GM23338 (cell line): ENCODE results near the gene DHX34. TPM values are rescaled to one million over a fixed set of nuclear protein-coding genes. Genes with fewer than 3 reads are reported as not detected.

Source experiments
- ATAC-seq: fragments of 200-7000 bp; cut with Tn5 transposase; 3 replicates; pipeline ENCODE4 v1.9.1; 2020
- DNase-seq: peaks from one replicate; pipeline ENCODE4 v3.0.0-alpha.2; 2015; ENCODE audit warnings: low spot score
- H2AFZ ChIP-seq: fragments of 200-600 bp; sonication (generic); 2 replicates; pipeline ENCODE4 v1.8.0; 2016; ENCODE audit warnings: antibody characterized with exemption, mild to moderate bottlenecking, moderate library complexity
- H3F3A ChIP-seq: fragments of 200-600 bp; sonication (generic); replicated peaks from 2 replicates; pipeline ENCODE4 v1.8.0; 2017; ENCODE audit warnings: antibody characterized with exemption, mixed run types, low read depth
- H3K27ac ChIP-seq: fragments of 200-600 bp; sonication (generic); 2 replicates; pipeline ENCODE4 v1.6.1; 2016; ENCODE audit warnings: low read depth
- H3K27me3 ChIP-seq: fragments of 200-600 bp; sonication (generic); 2 replicates; pipeline ENCODE4 v1.8.0; 2016; ENCODE audit warnings: mild to moderate bottlenecking, mixed run types, moderate library complexity; ENCODE audit not compliant: insufficient read depth
- H3K36me3 ChIP-seq: fragments of 200-600 bp; sonication (generic); 2 replicates; pipeline ENCODE4 v1.8.0; 2016; ENCODE audit warnings: mild to moderate bottlenecking; ENCODE audit not compliant: insufficient read depth
- H3K4me1 ChIP-seq: fragments of 200-600 bp; sonication (generic); 2 replicates; pipeline ENCODE4 v1.8.0; 2016; ENCODE audit warnings: mild to moderate bottlenecking, moderate library complexity; ENCODE audit not compliant: insufficient read depth
- H3K4me2 ChIP-seq: fragments of 200-600 bp; sonication (generic); 2 replicates; pipeline ENCODE4 v1.7.1; 2017; ENCODE audit warnings: mixed run types
- H3K4me3 ChIP-seq: fragments of 200-600 bp; sonication (generic); 2 replicates; pipeline ENCODE4 v1.6.1; 2016; ENCODE audit warnings: mixed run types
- H3K79me2 ChIP-seq: fragments of 200-600 bp; sonication (generic); replicated peaks from 2 replicates; pipeline ENCODE4 v1.8.0; 2017; ENCODE audit warnings: mild to moderate bottlenecking; ENCODE audit not compliant: insufficient read depth
- H3K9me2 ChIP-seq: fragments of 200-600 bp; sonication (generic); 2 replicates; pipeline ENCODE4 v1.8.0; 2017; ENCODE audit not compliant: insufficient read depth
- H4K20me1 ChIP-seq: fragments of 200-600 bp; sonication (generic); replicated peaks from 2 replicates; pipeline ENCODE4 v1.8.0; 2017; ENCODE audit warnings: mild to moderate bottlenecking; ENCODE audit not compliant: insufficient read depth
- H3K27ac Mint-ChIP-seq: 2 replicates; pipeline ENCODE4 v1.8.0; 2020; ENCODE audit warnings: inconsistent platforms, mild to moderate bottlenecking, moderate library complexity, mixed read lengths
- H3K27me3 Mint-ChIP-seq: 3 replicates; pipeline ENCODE4 v1.8.0; 2022; ENCODE audit warnings: low read depth, mild to moderate bottlenecking, moderate library complexity, mixed read lengths, inconsistent platforms; ENCODE audit not compliant: insufficient read depth, poor library complexity
- H3K36me3 Mint-ChIP-seq: 3 replicates; pipeline ENCODE4 v1.8.0; 2021; ENCODE audit warnings: low read depth, mild to moderate bottlenecking, inconsistent platforms, moderate library complexity, mixed read lengths
- H3K4me1 Mint-ChIP-seq: 3 replicates; pipeline ENCODE4 v1.8.0; 2020; ENCODE audit warnings: mild to moderate bottlenecking, inconsistent platforms, mixed read lengths
- H3K4me3 Mint-ChIP-seq: 3 replicates; pipeline ENCODE4 v1.8.0; 2021; ENCODE audit warnings: moderate library complexity, mild to moderate bottlenecking, inconsistent platforms, mixed read lengths
- H3K9me3 Mint-ChIP-seq: 3 replicates; pipeline ENCODE4 v1.8.0; 2020; ENCODE audit warnings: moderate library complexity, mild to moderate bottlenecking, inconsistent platforms, mixed read lengths
- CTCF ChIP-seq, 2 experiments: fragments of 200-600 bp in 1 of 2; sonication (generic) in 1 of 2; conservative IDR thresholded peaks; 2 replicates each; pipeline versions ENCODE4 v1.5.1 to v1.6.1; 2016 to 2017; ENCODE audit warnings: antibody characterized with exemption in 2 of 2, low read depth in 2 of 2, mild to moderate bottlenecking in 2 of 2, moderate library complexity in 1 of 2
- EZH2 ChIP-seq: fragments of 200-600 bp; sonication (generic); IDR thresholded peaks from one replicate; pipeline ENCODE4 v1.8.0; 2017; ENCODE audit warnings: antibody characterized with exemption, mild to moderate bottlenecking, low read depth; ENCODE audit not compliant: unreplicated experiment
- EZH2phosphoT487 ChIP-seq: fragments of 200-600 bp; sonication (generic); IDR thresholded peaks from one replicate; pipeline ENCODE4 v1.8.1; 2018; ENCODE audit warnings: antibody characterized with exemption; ENCODE audit not compliant: unreplicated experiment
- JUNB ChIP-seq: IDR thresholded peaks from one replicate; pipeline ENCODE4 v1.6.1; 2016; ENCODE audit warnings: antibody characterized with exemption; ENCODE audit not compliant: unreplicated experiment
- STAT1 ChIP-seq: IDR thresholded peaks from one replicate; pipeline ENCODE4 v1.6.1; 2016; ENCODE audit warnings: antibody characterized with exemption; ENCODE audit not compliant: unreplicated experiment
- polyA plus RNA-seq: library from polyadenylated mRNA; unstranded; fragments of >200 nt; fragmentation: Nextera tagmentation; extraction: Ambion mirVana; gene quantifications from 2 replicates; pipeline ENCODE4 v1.2.1, GENCODE V29; 2016
- total RNA-seq: library from RNA; depleted of rRNA; stranded (reverse); fragments of >200 nt; shearing (Covaris generic); gene quantifications from 2 replicates; pipeline ENCODE4 v1.2.3, GENCODE V29; 2014
- TF ChIP-seq, protein P1 (sequence below): fragments of 250-450 bp; sonication (Bioruptor Pico); IDR thresholded peaks from 2 replicates; pipeline ENCODE4 v1.5.0; 2020; ENCODE audit warnings: mild to moderate bottlenecking, moderate library complexity

The DHX34 gene
- total and polyA plus RNA-seq, 2 experiments from 2014 or later: 16.3 to 50.1 TPM

DNA sequence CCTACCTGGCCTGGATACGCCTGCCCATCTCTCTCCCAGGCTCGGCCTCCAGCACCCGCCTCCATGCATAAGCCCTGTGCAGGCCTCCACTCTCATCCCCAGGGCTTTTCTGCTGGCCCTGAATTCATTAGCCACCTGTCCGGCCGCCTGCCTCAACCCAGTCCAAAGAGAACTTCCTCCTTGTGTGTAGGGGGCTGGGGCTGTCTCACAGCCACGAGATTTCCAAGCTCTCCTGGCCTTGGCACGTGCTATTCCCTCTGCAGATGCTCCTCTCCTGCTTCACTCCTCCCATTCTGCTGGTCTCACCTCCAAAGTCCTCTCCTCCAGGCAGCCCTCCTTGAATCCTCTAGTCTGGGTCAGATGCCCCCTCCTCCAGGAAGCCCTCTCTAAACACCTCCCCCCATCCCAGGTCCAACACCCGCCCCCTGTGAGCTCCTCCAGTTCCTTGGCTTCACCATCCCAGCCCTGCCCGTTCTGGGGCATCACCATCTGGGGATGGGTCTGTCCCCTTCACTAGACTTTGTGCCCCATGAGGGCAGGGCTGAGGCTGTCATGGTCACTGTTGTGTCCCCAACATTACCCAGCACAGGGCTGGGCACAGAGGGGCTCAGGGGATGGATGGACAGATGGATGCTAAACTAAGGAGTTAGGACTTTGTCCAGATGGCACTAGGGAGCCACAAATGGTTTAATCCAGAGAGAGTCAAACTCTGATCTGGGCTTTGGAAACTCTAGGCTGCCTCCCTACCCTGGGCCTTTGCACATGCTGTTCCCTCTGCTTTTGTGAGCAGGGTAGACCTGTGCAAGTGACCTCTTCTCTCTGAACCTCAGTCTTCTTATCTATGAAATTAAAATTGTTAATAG, 55.5 kb downstream of the DHX34 start (continued):
- TF ChIP-seq, protein P1, sequence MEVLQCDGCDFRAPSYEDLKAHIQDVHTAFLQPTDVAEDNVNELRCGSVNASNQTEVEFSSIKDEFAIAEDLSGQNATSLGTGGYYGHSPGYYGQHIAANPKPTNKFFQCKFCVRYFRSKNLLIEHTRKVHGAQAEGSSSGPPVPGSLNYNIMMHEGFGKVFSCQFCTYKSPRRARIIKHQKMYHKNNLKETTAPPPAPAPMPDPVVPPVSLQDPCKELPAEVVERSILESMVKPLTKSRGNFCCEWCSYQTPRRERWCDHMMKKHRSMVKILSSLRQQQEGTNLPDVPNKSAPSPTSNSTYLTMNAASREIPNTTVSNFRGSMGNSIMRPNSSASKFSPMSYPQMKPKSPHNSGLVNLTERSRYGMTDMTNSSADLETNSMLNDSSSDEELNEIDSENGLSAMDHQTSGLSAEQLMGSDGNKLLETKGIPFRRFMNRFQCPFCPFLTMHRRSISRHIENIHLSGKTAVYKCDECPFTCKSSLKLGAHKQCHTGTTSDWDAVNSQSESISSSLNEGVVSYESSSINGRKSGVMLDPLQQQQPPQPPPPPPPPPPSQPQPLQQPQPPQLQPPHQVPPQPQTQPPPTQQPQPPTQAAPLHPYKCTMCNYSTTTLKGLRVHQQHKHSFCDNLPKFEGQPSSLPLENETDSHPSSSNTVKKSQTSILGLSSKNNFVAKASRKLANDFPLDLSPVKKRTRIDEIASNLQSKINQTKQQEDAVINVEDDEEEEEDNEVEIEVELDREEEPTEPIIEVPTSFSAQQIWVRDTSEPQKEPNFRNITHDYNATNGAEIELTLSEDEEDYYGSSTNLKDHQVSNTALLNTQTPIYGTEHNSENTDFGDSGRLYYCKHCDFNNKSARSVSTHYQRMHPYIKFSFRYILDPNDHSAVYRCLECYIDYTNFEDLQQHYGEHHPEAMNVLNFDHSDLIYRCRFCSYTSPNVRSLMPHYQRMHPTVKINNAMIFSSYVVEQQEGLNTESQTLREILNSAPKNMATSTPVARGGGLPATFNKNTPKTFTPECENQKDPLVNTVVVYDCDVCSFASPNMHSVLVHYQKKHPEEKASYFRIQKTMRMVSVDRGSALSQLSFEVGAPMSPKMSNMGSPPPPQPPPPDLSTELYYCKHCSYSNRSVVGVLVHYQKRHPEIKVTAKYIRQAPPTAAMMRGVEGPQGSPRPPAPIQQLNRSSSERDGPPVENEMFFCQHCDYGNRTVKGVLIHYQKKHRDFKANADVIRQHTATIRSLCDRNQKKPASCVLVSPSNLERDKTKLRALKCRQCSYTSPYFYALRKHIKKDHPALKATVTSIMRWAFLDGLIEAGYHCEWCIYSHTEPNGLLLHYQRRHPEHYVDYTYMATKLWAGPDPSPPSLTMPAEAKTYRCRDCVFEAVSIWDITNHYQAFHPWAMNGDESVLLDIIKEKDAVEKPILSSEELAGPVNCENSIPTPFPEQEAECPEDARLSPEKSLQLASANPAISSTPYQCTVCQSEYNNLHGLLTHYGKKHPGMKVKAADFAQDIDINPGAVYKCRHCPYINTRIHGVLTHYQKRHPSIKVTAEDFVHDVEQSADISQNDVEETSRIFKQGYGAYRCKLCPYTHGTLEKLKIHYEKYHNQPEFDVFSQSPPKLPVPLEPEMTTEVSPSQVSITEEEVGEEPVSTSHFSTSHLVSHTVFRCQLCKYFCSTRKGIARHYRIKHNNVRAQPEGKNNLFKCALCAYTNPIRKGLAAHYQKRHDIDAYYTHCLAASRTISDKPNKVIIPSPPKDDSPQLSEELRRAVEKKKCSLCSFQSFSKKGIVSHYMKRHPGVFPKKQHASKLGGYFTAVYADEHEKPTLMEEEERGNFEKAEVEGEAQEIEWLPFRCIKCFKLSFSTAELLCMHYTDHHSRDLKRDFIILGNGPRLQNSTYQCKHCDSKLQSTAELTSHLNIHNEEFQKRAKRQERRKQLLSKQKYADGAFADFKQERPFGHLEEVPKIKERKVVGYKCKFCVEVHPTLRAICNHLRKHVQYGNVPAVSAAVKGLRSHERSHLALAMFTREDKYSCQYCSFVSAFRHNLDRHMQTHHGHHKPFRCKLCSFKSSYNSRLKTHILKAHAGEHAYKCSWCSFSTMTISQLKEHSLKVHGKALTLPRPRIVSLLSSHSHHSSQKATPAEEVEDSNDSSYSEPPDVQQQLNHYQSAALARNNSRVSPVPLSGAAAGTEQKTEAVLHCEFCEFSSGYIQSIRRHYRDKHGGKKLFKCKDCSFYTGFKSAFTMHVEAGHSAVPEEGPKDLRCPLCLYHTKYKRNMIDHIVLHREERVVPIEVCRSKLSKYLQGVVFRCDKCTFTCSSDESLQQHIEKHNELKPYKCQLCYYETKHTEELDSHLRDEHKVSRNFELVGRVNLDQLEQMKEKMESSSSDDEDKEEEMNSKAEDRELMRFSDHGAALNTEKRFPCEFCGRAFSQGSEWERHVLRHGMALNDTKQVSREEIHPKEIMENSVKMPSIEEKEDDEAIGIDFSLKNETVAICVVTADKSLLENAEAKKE (CRISPR knock-in tag): no peak

- peaks cover 4% of the 10 kb centered on the region for H3K36me3 Mint-ChIP-seq
- Histone ChIP-seq H3K27me3 (no peaks in the 10 kb centered on the region; the same call in 1 of the 2 replicates), H3K4me2 (no peak overlapping the region), H3F3A (peaks cover 3% of the 10 kb centered on the region; the same call in 1 of the 2 replicates), H3K4me1 (peaks cover 11% of the 10 kb centered on the region), H3K36me3 (no peaks in the 10 kb centered on the region; the same call in 1 of the 2 replicates), H4K20me1 (no peaks in the 10 kb centered on the region), H3K79me2 (no peaks in the 10 kb centered on the region), H2AFZ (no peak overlapping the region), H3K27ac (no peak overlapping the region), H3K9me2 (no peaks in the 10 kb centered on the region), H3K4me3 (no peak overlapping the region)
- peaks cover 4% of the 10 kb centered on the region; the same call in 2 of the 3 replicates for H3K9me3 Mint-ChIP-seq
- no peak for DNase-seq
- H3K27ac Mint-ChIP-seq: no peak overlapping the region
- H3K27me3 Mint-ChIP-seq: peaks cover 27% of the 10 kb centered on the region
- ATAC-seq: no peak
- no peak overlapping the region for H3K4me3 Mint-ChIP-seq
- peaks cover 10% of the 10 kb centered on the region; the same call in 2 of the 3 replicates for H3K4me1 Mint-ChIP-seq
- TF ChIP-seq, protein P1 (CRISPR knock-in tag): no peak
- TF ChIP-seq EZH2phosphoT487: no peak
- TF ChIP-seq JUNB: no peak
- no peak for TF ChIP-seq EZH2
- TF ChIP-seq CTCF (conservative IDR thresholded peaks at IDR 0.05; ENCODE audit: low read depth in 2 of 2): no peak
- no peak for TF ChIP-seq STAT1
Measured at GRCh38 chr19:47405197-47405550, 56.1 kb downstream of the DHX34 start.
